ENCODE measurements around the gene CUBN. TPM values are rescaled to one million over a fixed set of nuclear protein-coding genes. Genes with fewer than 3 reads are reported as not detected.

Gene CUBN
- total and polyA plus RNA-seq, 9 of the 15 experiments (the other 6 are each of a cell fraction or from before 2014, with no cell fraction given), result 0.04 to 0.33 (median 0.09) TPM

GRCh38 chr10:17051851-17052250 lies 77.8 kb downstream of the CUBN start (continued):
- TF ChIP-seq NFIC (IDR thresholded peaks at IDR 0.05), result 0 out of 2 replicates have a peak, but pooled peaks have one; percentile 7
- no peak for TF ChIP-seq FOSL1 (tag; conservative IDR thresholded peaks at IDR 0.05)
- TF ChIP-seq SNAPC5 (CRISPR knock-in tag; IDR thresholded peaks at IDR 0.05), result no peak
- no peak for TF ChIP-seq MCM2 (IDR thresholded peaks at IDR 0.05; ENCODE audit: low read depth)
- no peak for TF ChIP-seq U2AF1 (optimal IDR thresholded peaks at IDR 0.05; ENCODE audit: low read depth, low read length)
- no peak for TF ChIP-seq RBM25 (IDR thresholded peaks at IDR 0.05; ENCODE audit: low read depth, low read length, severe bottlenecking)
- TF ChIP-seq RB1 (IDR thresholded peaks at IDR 0.05; ENCODE audit: low read depth), result no peak
- no peak for TF ChIP-seq CREB1 (IDR thresholded peaks at IDR 0.05)
- no peak for TF ChIP-seq CREB1 (CRISPR knock-in tag; IDR thresholded peaks at IDR 0.05)
- no peak for TF ChIP-seq MEF2A (IDR thresholded peaks at IDR 0.05; ENCODE audit: control insufficient read depth, low read depth, low read length)
- no peak for TF ChIP-seq FUS (optimal IDR thresholded peaks at IDR 0.05; ENCODE audit: low read depth, low read length)
- no peak for TF ChIP-seq E2F8 (IDR thresholded peaks at IDR 0.05; ENCODE audit: low read depth, partially characterized antibody)
- TF ChIP-seq ZNF347 (CRISPR knock-in tag; IDR thresholded peaks at IDR 0.05; ENCODE audit: low read depth), result no peak
- TF ChIP-seq NFXL1 (CRISPR knock-in tag; IDR thresholded peaks at IDR 0.05), result no peak
- TF ChIP-seq SMARCA5 (IDR thresholded peaks at IDR 0.05), result 0 out of 2 replicates have a peak, but pooled peaks have one; percentile 38
- TF ChIP-seq POLR2A (conservative IDR thresholded peaks at IDR 0.05), result no peak
- peak; percentile 68 to 84 for TF ChIP-seq TRIM24 (IDR thresholded peaks at IDR 0.05)
- TF ChIP-seq, protein P1, sequence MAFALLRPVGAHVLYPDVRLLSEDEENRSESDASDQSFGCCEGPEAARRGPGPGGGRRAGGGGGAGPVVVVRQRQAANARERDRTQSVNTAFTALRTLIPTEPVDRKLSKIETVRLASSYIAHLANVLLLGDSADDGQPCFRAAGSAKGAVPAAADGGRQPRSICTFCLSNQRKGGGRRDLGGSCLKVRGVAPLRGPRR (CRISPR knock-in tag; IDR thresholded peaks at IDR 0.05), result no peak
- no peak for TF ChIP-seq CHD1 (IDR thresholded peaks at IDR 0.05; ENCODE audit: low read length)
- no peak for TF ChIP-seq ZNF436 (CRISPR knock-in tag; IDR thresholded peaks at IDR 0.05)
- no peak for TF ChIP-seq EGR1 (conservative IDR thresholded peaks at IDR 0.05)
- no peak for TF ChIP-seq KDM5B (IDR thresholded peaks at IDR 0.05; ENCODE audit: insufficient replicate concordance, low read depth, low read length)
- no peak for TF ChIP-seq NR1H2 (CRISPR knock-in tag; IDR thresholded peaks at IDR 0.05)
- TF ChIP-seq MTA1 (IDR thresholded peaks at IDR 0.05; ENCODE audit: borderline replicate concordance), result no peak
- TF ChIP-seq, protein P2, sequence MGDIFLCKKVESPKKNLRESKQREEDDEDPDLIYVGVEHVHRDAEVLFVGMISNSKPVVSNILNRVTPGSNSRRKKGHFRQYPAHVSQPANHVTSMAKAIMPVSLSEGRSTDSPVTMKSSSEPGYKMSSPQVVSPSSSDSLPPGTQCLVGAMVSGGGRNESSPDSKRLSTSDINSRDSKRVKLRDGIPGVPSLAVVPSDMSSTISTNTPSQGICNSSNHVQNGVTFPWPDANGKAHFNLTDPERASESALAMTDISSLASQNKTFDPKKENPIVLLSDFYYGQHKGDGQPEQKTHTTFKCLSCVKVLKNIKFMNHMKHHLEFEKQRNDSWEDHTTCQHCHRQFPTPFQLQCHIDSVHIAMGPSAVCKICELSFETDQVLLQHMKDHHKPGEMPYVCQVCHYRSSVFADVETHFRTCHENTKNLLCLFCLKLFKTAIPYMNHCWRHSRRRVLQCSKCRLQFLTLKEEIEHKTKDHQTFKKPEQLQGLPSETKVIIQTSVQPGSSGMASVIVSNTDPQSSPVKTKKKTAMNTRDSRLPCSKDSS (IDR thresholded peaks at IDR 0.05; ENCODE audit: low read depth, partially characterized antibody), result peak; percentile 60
- TF ChIP-seq ZNF584 (CRISPR knock-in tag; IDR thresholded peaks at IDR 0.05; ENCODE audit: low read depth), result no peak

Measured in K562 (cell line).